Measurements from ENCODE around the gene CISH. TPM values are rescaled to one million over a fixed set of nuclear protein-coding genes. Genes with fewer than 3 reads are reported as not detected.

The CISH gene
- total and polyA plus RNA-seq, 10 of the 15 experiments (the other 5 are each of a cell fraction or from before 2014, with no cell fraction given): 0.21 to 4.4 (median 1.8) TPM

DNA sequence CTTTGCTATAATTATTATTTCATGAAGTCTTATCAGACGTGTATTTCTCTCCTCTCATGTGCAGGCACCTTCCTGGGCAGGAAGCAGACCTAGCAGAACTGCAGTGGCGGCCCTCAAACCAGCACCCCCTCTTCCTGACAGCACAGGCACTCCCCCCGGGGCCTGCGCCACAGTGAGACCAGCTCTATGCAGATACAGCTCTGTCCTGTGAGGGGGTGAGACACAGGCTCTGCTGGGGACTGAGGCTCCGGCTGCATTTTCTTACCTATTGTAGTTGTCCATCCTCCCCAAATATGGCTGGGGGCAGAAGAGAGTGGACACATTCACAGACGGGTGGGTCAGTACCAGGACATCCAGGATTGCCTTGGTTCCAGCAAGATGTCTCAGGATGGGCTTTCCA is 5.0 kb downstream of the CISH start:
- RAD21 ChIA-PET (ENCODE audit: unreplicated experiment): interaction anchor here (1.7 kb wide), 1 partner anchor 18 kb away, joined by 4 read pairs; no protein-coding TSS in a partner anchor
- Histone ChIP-seq H2AFZ (ENCODE audit: control insufficient read depth, low read depth, low read length) (no peak overlapping the region), H3K27me3 (replicated peaks in 1 of 2; ENCODE audit: control insufficient read depth in 2 of 2, insufficient read depth in 2 of 2, low read length in 1 of 2) (no peaks in the 10 kb centered on the region), H3K9me3 (replicated peaks; ENCODE audit: control insufficient read depth, insufficient read depth, low read length) (no peaks in the 10 kb centered on the region), H3K79me2 (ENCODE audit: control insufficient read depth, insufficient read depth, low read length) (no peaks in the 10 kb centered on the region), H3K27ac (ENCODE audit: control insufficient read depth, insufficient read depth) (no peak overlapping the region), H3K36me3 (ENCODE audit: control insufficient read depth in 2 of 2, insufficient read depth in 2 of 2, low read length in 1 of 2) (no peaks in the 10 kb centered on the region), H4K20me1 (ENCODE audit: control insufficient read depth, insufficient read depth) (no peaks in the 10 kb centered on the region), H3K4me3 (no peak overlapping the region), H3K9ac (ENCODE audit: control insufficient read depth, insufficient read depth, low read length) (no peak overlapping the region), H3K4me1 (ENCODE audit: control insufficient read depth, insufficient read depth, low read length) (peaks cover 16% of the 10 kb centered on the region), H3K4me2 (ENCODE audit: control insufficient read depth, insufficient read depth) (no peak overlapping the region)
- 58% methylated on average over 6 of the region's 6 CpGs for WGBS (ENCODE audit: insufficient coverage, insufficient replicate concordance, low lambda C conversion rate, missing lambda C conversion rate)
- DNase-seq (ENCODE audit: low read depth, low spot score) (no peak), ATAC-seq (no peak), FAIRE-seq (no peak)
- intact Hi-C loops (cut with micrococcal nuclease; ENCODE audit: unreplicated experiment): no loop called here
- SMC1A ChIA-PET (ENCODE audit: uncharacterized antibody, unreplicated experiment): no interaction called here
- in situ Hi-C loops (cut with MboI): loop anchor here (25.0 kb wide), 1 partner anchor 1081 kb away; no protein-coding TSS in a partner anchor
- CTCF ChIA-PET: no interaction called here
- no TSS peak for BruUV-seq (replicated peaks)
- POLR2A ChIA-PET: no interaction called here
- TF ChIP-seq ZBED1 (IDR thresholded peaks at IDR 0.05; ENCODE audit: borderline replicate concordance): no peak
- TF ChIP-seq, protein P1, sequence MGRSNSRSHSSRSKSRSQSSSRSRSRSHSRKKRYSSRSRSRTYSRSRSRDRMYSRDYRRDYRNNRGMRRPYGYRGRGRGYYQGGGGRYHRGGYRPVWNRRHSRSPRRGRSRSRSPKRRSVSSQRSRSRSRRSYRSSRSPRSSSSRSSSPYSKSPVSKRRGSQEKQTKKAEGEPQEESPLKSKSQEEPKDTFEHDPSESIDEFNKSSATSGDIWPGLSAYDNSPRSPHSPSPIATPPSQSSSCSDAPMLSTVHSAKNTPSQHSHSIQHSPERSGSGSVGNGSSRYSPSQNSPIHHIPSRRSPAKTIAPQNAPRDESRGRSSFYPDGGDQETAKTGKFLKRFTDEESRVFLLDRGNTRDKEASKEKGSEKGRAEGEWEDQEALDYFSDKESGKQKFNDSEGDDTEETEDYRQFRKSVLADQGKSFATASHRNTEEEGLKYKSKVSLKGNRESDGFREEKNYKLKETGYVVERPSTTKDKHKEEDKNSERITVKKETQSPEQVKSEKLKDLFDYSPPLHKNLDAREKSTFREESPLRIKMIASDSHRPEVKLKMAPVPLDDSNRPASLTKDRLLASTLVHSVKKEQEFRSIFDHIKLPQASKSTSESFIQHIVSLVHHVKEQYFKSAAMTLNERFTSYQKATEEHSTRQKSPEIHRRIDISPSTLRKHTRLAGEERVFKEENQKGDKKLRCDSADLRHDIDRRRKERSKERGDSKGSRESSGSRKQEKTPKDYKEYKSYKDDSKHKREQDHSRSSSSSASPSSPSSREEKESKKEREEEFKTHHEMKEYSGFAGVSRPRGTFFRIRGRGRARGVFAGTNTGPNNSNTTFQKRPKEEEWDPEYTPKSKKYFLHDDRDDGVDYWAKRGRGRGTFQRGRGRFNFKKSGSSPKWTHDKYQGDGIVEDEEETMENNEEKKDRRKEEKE (IDR thresholded peaks at IDR 0.05): no peak
- no peak for TF ChIP-seq RBBP5 (conservative IDR thresholded peaks at IDR 0.05)
- TF ChIP-seq, protein P2, sequence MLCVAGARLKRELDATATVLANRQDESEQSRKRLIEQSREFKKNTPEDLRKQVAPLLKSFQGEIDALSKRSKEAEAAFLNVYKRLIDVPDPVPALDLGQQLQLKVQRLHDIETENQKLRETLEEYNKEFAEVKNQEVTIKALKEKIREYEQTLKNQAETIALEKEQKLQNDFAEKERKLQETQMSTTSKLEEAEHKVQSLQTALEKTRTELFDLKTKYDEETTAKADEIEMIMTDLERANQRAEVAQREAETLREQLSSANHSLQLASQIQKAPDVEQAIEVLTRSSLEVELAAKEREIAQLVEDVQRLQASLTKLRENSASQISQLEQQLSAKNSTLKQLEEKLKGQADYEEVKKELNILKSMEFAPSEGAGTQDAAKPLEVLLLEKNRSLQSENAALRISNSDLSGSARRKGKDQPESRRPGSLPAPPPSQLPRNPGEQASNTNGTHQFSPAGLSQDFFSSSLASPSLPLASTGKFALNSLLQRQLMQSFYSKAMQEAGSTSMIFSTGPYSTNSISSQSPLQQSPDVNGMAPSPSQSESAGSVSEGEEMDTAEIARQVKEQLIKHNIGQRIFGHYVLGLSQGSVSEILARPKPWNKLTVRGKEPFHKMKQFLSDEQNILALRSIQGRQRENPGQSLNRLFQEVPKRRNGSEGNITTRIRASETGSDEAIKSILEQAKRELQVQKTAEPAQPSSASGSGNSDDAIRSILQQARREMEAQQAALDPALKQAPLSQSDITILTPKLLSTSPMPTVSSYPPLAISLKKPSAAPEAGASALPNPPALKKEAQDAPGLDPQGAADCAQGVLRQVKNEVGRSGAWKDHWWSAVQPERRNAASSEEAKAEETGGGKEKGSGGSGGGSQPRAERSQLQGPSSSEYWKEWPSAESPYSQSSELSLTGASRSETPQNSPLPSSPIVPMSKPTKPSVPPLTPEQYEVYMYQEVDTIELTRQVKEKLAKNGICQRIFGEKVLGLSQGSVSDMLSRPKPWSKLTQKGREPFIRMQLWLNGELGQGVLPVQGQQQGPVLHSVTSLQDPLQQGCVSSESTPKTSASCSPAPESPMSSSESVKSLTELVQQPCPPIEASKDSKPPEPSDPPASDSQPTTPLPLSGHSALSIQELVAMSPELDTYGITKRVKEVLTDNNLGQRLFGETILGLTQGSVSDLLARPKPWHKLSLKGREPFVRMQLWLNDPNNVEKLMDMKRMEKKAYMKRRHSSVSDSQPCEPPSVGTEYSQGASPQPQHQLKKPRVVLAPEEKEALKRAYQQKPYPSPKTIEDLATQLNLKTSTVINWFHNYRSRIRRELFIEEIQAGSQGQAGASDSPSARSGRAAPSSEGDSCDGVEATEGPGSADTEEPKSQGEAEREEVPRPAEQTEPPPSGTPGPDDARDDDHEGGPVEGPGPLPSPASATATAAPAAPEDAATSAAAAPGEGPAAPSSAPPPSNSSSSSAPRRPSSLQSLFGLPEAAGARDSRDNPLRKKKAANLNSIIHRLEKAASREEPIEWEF (IDR thresholded peaks at IDR 0.05; ENCODE audit: insufficient replicate concordance, low read depth, low read length): no peak
- TF ChIP-seq RAD21 (IDR thresholded peaks at IDR 0.05; ENCODE audit: insufficient read depth, low read depth, low read length): no peak
- no peak for TF ChIP-seq SUZ12 (IDR thresholded peaks at IDR 0.05; ENCODE audit: unreplicated experiment)
- no peak for TF ChIP-seq PAX8 (IDR thresholded peaks at IDR 0.05)
- TF ChIP-seq SMAD1 (IDR thresholded peaks at IDR 0.05; ENCODE audit: low read depth, partially characterized antibody): no peak
- TF ChIP-seq, protein P3, sequence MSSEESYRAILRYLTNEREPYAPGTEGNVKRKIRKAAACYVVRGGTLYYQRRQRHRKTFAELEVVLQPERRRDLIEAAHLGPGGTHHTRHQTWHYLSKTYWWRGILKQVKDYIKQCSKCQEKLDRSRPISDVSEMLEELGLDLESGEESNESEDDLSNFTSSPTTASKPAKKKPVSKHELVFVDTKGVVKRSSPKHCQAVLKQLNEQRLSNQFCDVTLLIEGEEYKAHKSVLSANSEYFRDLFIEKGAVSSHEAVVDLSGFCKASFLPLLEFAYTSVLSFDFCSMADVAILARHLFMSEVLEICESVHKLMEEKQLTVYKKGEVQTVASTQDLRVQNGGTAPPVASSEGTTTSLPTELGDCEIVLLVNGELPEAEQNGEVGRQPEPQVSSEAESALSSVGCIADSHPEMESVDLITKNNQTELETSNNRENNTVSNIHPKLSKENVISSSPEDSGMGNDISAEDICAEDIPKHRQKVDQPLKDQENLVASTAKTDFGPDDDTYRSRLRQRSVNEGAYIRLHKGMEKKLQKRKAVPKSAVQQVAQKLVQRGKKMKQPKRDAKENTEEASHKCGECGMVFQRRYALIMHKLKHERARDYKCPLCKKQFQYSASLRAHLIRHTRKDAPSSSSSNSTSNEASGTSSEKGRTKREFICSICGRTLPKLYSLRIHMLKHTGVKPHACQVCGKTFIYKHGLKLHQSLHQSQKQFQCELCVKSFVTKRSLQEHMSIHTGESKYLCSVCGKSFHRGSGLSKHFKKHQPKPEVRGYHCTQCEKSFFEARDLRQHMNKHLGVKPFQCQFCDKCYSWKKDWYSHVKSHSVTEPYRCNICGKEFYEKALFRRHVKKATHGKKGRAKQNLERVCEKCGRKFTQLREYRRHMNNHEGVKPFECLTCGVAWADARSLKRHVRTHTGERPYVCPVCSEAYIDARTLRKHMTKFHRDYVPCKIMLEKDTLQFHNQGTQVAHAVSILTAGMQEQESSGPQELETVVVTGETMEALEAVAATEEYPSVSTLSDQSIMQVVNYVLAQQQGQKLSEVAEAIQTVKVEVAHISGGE (CRISPR knock-in tag; IDR thresholded peaks at IDR 0.05): no peak
- TF ChIP-seq IRF4 (IDR thresholded peaks at IDR 0.05; ENCODE audit: low read depth, low read length): no peak
- no peak for TF ChIP-seq IKZF2 (IDR thresholded peaks at IDR 0.05)
- no peak for TF ChIP-seq NFYA (IDR thresholded peaks at IDR 0.05; ENCODE audit: borderline replicate concordance, low read depth, low read length)
- TF ChIP-seq CREB1 (IDR thresholded peaks at IDR 0.05; ENCODE audit: low read depth): no peak
- no peak for TF ChIP-seq SREBF1 (IDR thresholded peaks at IDR 0.05; ENCODE audit: low read length)
- no peak for TF ChIP-seq DPF2 (IDR thresholded peaks at IDR 0.05)

Measured in GM12878 (cell line).